ENCODE data around the gene RELA.
"Not testable (repeated sequence)": the region's sequence is repeated elsewhere in the genome, so short reads cannot be mapped to it uniquely, and the experiment has no call there.

RELA gene

DNA sequence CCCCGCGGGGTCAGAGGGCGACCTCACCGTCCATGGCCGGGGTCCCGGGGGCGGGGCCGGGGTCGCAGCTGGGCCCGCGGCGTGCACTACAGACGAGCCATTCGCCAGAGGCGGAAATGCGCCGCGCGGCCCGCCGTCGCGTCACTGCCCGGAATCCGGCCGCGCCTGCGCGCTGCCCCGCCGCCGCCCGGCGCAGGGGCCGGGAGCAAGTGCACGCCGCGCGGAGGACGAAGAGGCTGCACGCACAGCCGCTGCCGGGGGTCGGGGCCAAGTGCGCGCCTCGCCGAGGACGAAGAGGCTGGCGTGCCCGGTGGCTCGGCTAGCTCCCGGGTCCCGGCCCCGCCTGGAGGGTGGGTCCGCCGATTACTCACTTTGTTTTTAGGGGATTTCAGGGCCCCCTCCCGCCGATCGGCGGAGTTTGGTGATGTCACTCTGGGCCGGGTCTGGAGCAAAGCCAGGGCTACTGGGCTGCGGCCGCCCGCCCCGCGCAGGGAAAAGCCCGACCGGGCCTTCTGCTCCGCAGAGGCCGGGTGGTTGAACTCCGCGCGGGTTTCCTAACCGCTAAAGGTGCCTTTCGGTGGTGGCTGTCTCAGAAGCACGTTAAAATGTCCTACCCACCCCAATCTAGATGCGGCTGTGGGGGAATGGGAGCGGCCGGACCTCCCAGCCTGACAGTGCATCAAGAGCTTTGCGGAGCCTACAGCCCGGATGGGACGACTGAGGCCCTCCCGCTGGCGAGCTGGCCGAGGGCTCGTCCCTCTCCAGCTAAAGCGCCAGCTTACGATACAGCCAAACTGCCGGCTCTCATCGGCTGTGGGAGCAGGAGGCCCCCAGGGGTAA is at the start of gene RELA:
RELA (minus strand) TSS at position 118 of the 840 bp plus-strand sequence; CDS start at position 34, 84 bp downstream.
- peak within 1 kb of the TSS; percentile 83 for H3K4me3 ChIP-seq (ENCODE audit: insufficient read length, low read depth)
- TF ChIP-seq SUZ12 (IDR thresholded peaks at IDR 0.05; ENCODE audit: extremely low read depth, insufficient read depth, insufficient read length) (no peak), YY1 (IDR thresholded peaks at IDR 0.05; ENCODE audit: insufficient read depth, insufficient read length) (no peak), ZNF274 (IDR thresholded peaks at IDR 0.05; ENCODE audit: low read depth, low read length) (no peak)
- peaks cover 7% of the 10 kb centered on the region for H3K4me1 ChIP-seq (ENCODE audit: insufficient read depth, insufficient read length)
- DNase-seq (ENCODE audit: low read depth, low spot score): peak; percentile 86
- H3K36me3 ChIP-seq (ENCODE audit: insufficient read depth, insufficient read length, low read length): peaks cover 38% of the 10 kb centered on the region
- no peaks in the 10 kb centered on the region for H3K9me3 ChIP-seq (ENCODE audit: insufficient read depth, low read length)
- no peaks in the 10 kb centered on the region for H3K27me3 ChIP-seq (ENCODE audit: insufficient read depth, insufficient read length)
- H3K9ac ChIP-seq (ENCODE audit: insufficient read length, low read depth): peak within 1 kb of the TSS; percentile 96

GRCh38 chr11:65711785-65712632 is 49.3 kb upstream of the RELA start, which contains the start of gene KAT5:
Gene KAT5 (plus strand): TSS chr11:65712252. CDS start chr11:65712268, 16 bp downstream.
- peaks cover 5% of the 10 kb centered on the region for H3K4me1 ChIP-seq (ENCODE audit: insufficient read depth, insufficient read length)
- DNase-seq (ENCODE audit: low read depth, low spot score): peak; percentile 97
- H3K27me3 ChIP-seq (ENCODE audit: insufficient read depth, insufficient read length): peaks cover 10% of the 10 kb centered on the region
- TF ChIP-seq YY1 (IDR thresholded peaks at IDR 0.05; ENCODE audit: insufficient read depth, insufficient read length): peak; percentile 71
- no peak for TF ChIP-seq SUZ12 (IDR thresholded peaks at IDR 0.05; ENCODE audit: extremely low read depth, insufficient read depth, insufficient read length)
- 0 out of 2 replicates have a peak, but pooled peaks cover 9% of the 10 kb centered on the region for H3K9me3 ChIP-seq (ENCODE audit: insufficient read depth, low read length)
- peak within 1 kb of the TSS; percentile 73 for H3K4me3 ChIP-seq (ENCODE audit: insufficient read length, low read depth)
- H3K9ac ChIP-seq (ENCODE audit: insufficient read length, low read depth): peak within 1 kb of the TSS; percentile 93
- H3K36me3 ChIP-seq (ENCODE audit: insufficient read depth, insufficient read length, low read length): peaks cover 43% of the 10 kb centered on the region

DNA sequence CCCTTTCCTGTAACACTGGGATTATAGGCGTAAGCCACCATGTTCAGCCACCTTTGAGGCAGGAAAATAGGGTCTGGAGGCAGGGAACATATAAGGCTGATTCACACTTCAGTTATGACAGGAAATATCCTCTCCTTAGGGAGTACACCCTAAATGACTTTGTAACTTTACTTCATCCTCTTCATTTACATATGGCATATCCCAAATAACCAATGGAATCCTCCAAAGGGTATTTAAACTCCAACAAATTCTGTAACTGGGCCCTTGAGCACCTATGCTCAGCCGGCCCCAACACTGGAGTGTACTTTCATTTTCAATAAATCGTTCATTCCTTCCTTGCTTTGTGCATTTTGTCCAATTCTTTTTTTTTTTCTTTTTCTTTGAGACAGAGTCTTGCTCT is 47.7 kb upstream of the RELA start:
- peaks cover 11% of the 10 kb centered on the region for H3K27me3 ChIP-seq (ENCODE audit: insufficient read depth, insufficient read length)
- H3K9me3 ChIP-seq (ENCODE audit: insufficient read depth, low read length): 0 out of 2 replicates have a peak, but pooled peaks cover 9% of the 10 kb centered on the region
- no peak for TF ChIP-seq SUZ12 (IDR thresholded peaks at IDR 0.05; ENCODE audit: extremely low read depth, insufficient read depth, insufficient read length)
- TF ChIP-seq YY1 (IDR thresholded peaks at IDR 0.05; ENCODE audit: insufficient read depth, insufficient read length): no peak
- TF ChIP-seq ZNF274 (IDR thresholded peaks at IDR 0.05; ENCODE audit: low read depth, low read length): no peak
- H3K4me1 ChIP-seq (ENCODE audit: insufficient read depth, insufficient read length): peaks cover 5% of the 10 kb centered on the region
- no peak for DNase-seq (ENCODE audit: low read depth, low spot score)
- H3K4me3 ChIP-seq (ENCODE audit: insufficient read length, low read depth): no peak overlapping the region
- no peak overlapping the region for H3K9ac ChIP-seq (ENCODE audit: insufficient read length, low read depth)
- peaks cover 28% of the 10 kb centered on the region for H3K36me3 ChIP-seq (ENCODE audit: insufficient read depth, insufficient read length, low read length)

GRCh38 chr11:65709661-65710060 is 46.9 kb upstream of the RELA start:
- Histone ChIP-seq H3K4me1 (ENCODE audit: insufficient read depth, insufficient read length) (peaks cover 5% of the 10 kb centered on the region), H3K36me3 (ENCODE audit: insufficient read depth, insufficient read length, low read length) (peaks cover 21% of the 10 kb centered on the region), H3K9ac (ENCODE audit: insufficient read length, low read depth) (no peak overlapping the region), H3K4me3 (ENCODE audit: insufficient read length, low read depth) (no peak overlapping the region), H3K27me3 (ENCODE audit: insufficient read depth, insufficient read length) (peaks cover 11% of the 10 kb centered on the region), H3K9me3 (ENCODE audit: insufficient read depth, low read length) (0 out of 2 replicates have a peak, but pooled peaks cover 9% of the 10 kb centered on the region)
- no peak for TF ChIP-seq ZNF274 (IDR thresholded peaks at IDR 0.05; ENCODE audit: low read depth, low read length)
- TF ChIP-seq YY1 (IDR thresholded peaks at IDR 0.05; ENCODE audit: insufficient read depth, insufficient read length): no peak
- no peak for TF ChIP-seq SUZ12 (IDR thresholded peaks at IDR 0.05; ENCODE audit: extremely low read depth, insufficient read depth, insufficient read length)
- no peak for DNase-seq (ENCODE audit: low read depth, low spot score)

DNA sequence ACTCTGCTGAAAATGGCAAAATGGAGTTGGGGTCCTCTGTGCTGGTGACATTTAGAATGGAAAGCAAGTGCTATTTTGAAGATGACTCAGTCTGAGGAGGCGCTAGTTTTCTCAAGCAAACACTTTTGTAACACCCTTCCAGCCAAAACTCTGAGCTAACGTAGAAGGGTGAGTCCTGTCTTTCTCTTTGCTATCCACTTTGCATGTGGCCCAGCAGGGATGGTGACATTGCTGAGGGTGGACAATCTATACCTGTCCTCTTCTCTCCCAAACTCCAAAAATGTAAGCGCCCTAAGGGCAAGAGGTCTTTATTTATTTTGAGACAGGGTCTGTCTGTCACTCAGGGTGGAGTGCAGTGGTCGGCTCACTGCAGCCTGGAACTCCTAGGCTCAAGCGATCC is 45.7 kb upstream of the RELA start:
- Histone ChIP-seq H3K27me3 (ENCODE audit: insufficient read depth, insufficient read length) (peaks cover 11% of the 10 kb centered on the region), H3K4me1 (ENCODE audit: insufficient read depth, insufficient read length) (peaks cover 5% of the 10 kb centered on the region), H3K9me3 (ENCODE audit: insufficient read depth, low read length) (0 out of 2 replicates have a peak, but pooled peaks cover 9% of the 10 kb centered on the region), H3K4me3 (ENCODE audit: insufficient read length, low read depth) (no peak overlapping the region), H3K9ac (ENCODE audit: insufficient read length, low read depth) (no peak overlapping the region), H3K36me3 (ENCODE audit: insufficient read depth, insufficient read length, low read length) (peaks cover 9% of the 10 kb centered on the region)
- no peak for DNase-seq (ENCODE audit: low read depth, low spot score)
- no peak for TF ChIP-seq YY1 (IDR thresholded peaks at IDR 0.05; ENCODE audit: insufficient read depth, insufficient read length)
- TF ChIP-seq SUZ12 (IDR thresholded peaks at IDR 0.05; ENCODE audit: extremely low read depth, insufficient read depth, insufficient read length): no peak
- no peak for TF ChIP-seq ZNF274 (IDR thresholded peaks at IDR 0.05; ENCODE audit: low read depth, low read length)

- not testable (repeated sequence) for H3K9ac ChIP-seq (ENCODE audit: insufficient read length, low read depth); DNase-seq (ENCODE audit: low read depth, low spot score); H3K4me3 ChIP-seq (ENCODE audit: insufficient read length, low read depth); H3K36me3 ChIP-seq (ENCODE audit: insufficient read depth, insufficient read length, low read length); H3K4me1 ChIP-seq (ENCODE audit: insufficient read depth, insufficient read length); H3K9me3 ChIP-seq (ENCODE audit: insufficient read depth, low read length)
- H3K27me3 ChIP-seq (ENCODE audit: insufficient read depth, insufficient read length): peaks cover 11% of the 10 kb centered on the region
Observed at GRCh38 chr11:65707002-65707401, 44.3 kb upstream of the RELA start.

GRCh38 chr11:65706303-65706763 is 43.6 kb upstream of the RELA start:
- H3K9me3 ChIP-seq (ENCODE audit: insufficient read depth, low read length); H3K4me3 ChIP-seq (ENCODE audit: insufficient read length, low read depth); DNase-seq (ENCODE audit: low read depth, low spot score); H3K4me1 ChIP-seq (ENCODE audit: insufficient read depth, insufficient read length); H3K36me3 ChIP-seq (ENCODE audit: insufficient read depth, insufficient read length, low read length); H3K9ac ChIP-seq (ENCODE audit: insufficient read length, low read depth): not testable (repeated sequence)
- H3K27me3 ChIP-seq (ENCODE audit: insufficient read depth, insufficient read length): peaks cover 11% of the 10 kb centered on the region
